AG20443 (cell line): ENCODE measurements around the gene TEAD2.
A peak's percentile ranks its signal among the peaks of the same experiment; 100 is the strongest.

Experiments
- DNase-seq: peaks from one replicate; pipeline ENCODE4 v3.0.0; 2012; ENCODE audit warnings: low spot score, mixed read lengths

The TEAD2 gene

GRCh38 chr19:49362048-49362928, at the start of gene TEAD2:
TEAD2 (minus strand) TSS chr19:49362416; CDS start chr19:49360075, 2,341 bp downstream.
- DNase-seq, result peak; percentile 86

DNA sequence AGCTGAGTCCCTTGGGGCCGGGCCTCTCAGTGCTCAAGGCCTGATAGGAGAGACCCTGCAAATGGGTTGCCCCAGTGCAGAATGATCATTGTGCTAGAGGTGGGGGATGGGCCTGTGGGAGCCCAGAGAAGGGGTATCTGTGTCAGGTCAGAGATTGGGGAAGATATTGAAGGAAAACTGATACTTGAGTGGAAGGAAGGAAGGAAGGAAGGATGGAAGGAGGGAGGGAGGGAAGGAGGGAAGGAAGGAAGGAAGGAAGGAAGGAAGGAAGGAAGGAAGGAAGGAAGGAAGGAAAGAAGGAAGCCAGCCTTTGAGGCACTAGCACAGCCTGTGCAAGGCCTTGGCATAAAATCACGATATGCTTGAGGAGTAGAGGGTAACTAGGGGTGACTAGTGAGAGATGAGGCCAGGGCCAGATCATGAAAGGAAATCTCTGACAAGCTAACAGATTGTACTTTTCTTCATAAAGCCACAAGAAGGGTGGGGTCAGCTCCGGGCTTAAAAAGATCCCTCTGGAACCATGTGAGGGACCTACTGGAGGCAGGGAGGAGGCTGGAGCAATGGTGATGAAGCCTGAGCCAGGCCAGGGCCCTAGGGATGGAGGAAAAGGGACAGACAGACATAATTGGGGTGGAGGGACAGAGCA, 49.6 kb upstream of the TEAD2 start:
- DNase-seq, result no peak

DNA sequence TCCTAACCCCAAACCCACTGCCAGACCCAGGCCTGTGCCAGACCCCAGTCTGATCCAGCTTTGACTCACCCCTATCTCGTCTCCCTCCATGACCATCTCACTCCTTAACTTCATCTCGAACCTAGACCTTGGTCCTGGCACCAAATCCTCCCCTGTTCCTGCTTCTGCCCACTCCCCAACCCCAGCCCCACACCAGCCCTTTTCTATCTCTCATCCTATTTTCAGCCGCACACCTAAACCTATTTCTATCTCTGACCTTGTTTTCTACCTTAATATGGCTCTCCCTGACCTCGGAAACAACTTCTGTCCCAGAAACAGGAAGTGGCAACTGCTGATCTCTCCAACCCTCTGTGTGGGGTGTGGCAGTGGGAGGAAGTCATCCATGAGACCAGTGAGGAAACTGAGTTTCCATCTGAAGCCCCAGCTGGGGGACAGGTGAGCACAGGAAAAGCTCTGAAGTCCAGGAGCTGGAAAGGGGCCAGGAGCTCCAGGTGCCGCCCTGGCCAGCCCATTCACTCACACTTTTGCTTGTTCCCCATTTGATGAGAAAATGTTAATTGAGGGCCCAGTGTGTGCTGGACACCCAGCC, 47.3 kb upstream of the TEAD2 start:
- DNase-seq, result no peak

GRCh38 chr19:49408816-49409440, 46.7 kb upstream of the TEAD2 start:
- no peak for DNase-seq

DNA sequence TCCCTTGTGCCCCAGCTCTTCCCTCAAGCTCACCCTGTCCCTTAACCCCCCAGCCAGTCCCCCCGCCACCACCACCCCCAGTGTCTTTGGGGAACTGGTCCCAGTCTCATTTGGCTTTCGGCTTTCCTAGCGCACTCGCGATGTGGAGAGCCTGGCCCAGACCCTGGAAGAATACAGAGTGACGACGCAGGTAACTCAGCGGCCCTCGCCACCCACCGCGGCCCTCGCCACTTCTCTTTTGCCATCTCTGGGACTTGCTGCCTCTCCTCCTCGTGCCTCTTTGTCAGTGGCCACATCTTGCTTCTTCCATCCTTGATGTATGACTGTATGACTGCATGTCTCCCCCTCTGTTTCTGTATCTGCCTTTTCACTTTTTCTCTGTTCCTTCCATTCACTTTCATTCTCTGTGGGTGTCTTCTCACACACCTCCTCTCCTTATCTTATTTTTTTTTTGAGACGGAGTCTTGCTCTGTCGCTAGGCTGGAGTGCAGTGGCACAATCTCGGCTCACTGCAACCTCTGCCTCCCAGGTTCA, 45.3 kb upstream of the TEAD2 start:
- DNase-seq, result no peak

- no peak for DNase-seq
These were observed 44.9 kb upstream of the TEAD2 start for GRCh38 chr19:49407079-49407478.

GRCh38 chr19:49403404-49404187, 41.4 kb upstream of the TEAD2 start:
- DNase-seq, result no peak

DNA sequence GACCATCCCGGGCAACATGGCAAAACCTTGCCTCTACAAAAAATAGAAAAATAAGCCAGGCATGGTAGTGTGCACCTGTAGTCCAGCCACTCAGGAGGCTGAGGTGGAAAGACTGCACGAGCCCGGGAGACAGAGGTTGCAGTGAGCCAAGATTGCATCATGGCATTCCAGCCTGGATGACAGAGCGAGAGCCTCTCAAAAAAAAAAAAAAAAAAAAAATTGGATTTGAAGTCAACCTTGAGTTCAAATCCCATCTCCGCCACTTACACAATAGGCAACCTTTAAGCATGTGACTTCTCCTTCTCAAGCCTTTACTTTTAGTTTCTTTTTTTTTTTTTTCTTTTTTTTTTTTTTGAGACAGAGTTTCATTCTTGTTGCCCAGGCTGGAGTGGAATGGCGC, 37.8 kb upstream of the TEAD2 start:
- DNase-seq, result no peak

- no peak for DNase-seq
These were observed 36.7 kb upstream of the TEAD2 start for GRCh38 chr19:49398931-49399330.

- DNase-seq, result no peak
These were observed 35.9 kb upstream of the TEAD2 start for GRCh38 chr19:49398001-49398615.

- DNase-seq, result no peak
These were observed 34.7 kb upstream of the TEAD2 start for GRCh38 chr19:49396738-49397505.

GRCh38 chr19:49395581-49396407, 33.6 kb upstream of the TEAD2 start:
- no peak for DNase-seq

GRCh38 chr19:49393881-49394280, 31.7 kb upstream of the TEAD2 start:
- peak; percentile 7 for DNase-seq

DNA sequence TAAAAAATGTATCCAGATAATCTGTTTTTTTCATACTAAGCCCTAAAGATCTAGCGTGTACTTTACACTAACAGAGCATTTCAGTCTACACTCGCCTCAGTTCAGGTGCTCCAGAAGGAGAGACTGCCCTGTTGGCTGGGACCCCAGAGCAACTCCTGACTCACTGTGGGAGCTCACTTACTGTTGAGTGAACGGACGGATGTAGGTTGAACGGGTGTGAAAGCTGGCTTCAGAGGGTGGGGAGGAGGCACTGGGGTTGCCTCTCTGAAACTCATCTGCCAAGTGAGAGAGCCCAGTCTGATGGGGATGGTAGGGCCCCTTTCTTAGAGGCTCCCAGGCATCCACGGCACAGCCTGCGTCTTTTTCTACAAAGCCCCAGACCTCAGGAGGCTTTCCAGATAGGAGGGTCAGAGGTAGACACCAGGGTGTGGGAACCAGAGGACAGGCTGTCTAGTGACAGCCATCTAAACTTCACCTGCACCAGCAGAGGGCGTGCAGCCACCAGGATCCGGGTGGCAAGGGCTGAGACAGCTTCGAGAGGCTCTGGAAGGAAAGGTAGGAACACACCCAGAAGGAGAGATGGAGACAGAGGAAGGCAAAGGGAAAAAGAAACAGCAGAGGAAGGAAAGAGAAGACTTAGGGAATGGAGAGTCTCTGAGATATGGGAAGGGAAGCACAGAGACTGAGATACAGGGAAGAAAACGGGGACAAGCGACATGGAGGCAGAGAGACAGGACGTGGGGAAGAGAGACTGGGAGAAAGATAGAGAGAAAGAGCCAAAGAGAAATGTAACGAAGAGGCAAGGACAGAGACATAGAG, 29.6 kb upstream of the TEAD2 start:
- peak; percentile 89 for DNase-seq

DNA sequence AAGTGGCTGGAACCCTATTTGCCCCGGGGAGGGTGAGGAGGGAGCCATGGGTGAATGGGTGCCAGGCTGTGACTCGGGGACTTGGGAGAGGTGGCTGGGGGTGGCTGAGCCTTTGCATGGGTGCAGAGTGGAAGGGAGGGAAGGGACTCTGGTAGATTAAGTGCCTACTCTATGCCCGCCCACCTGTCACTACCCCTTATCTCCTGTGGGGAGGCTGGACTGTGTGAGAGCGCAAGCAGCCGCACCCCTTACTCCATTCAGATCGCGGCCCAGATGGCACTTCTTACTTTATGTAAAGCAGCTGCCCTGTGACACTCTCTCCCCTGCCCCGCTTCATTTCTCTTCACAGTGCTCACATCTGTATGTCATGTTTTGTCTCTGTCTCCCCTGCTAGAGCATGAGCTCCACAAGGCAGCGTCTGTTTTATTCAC, 28.7 kb upstream of the TEAD2 start:
- peak; percentile 7 for DNase-seq

DNA sequence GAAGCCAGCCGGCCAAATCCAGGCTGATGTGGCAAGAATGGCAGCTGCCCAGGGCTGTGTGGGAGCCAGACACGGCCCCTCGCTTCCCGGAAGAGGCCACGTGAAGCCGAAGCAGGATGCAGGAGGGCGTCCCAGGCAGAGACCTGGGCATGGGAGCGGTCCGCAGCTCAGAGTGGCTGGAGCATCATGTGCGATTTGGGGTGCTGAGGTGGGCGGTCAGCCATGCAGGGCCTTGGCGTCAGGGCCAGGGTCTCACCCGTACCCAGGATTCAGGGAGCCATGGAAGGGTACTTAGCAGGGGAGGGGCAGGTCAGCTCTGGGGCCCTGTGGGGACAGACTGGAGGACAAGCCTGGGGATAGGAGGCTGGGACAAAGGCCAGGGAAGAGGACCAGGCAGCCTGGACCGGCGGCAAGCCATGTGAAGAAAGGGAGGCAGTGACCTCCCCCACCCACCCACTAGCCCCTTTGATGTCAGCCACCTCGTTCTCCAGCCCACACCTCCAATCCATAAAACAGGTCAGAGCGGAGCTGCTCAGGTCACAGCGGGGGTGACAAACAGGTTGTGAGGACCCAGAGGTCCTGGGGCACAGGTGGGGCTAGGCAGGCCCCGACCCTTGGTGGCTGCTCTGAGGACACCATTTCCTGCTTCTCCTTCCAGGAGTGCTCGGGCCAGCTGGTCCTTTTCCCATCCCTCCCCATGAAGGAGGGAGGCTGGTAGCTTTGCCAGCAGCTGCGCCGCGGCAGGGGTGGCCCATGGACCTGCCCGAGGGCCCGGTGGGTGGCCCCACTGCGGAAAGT, 28.1 kb upstream of the TEAD2 start:
- DNase-seq, result peak; percentile 8

GRCh38 chr19:49389406-49389805, 27.2 kb upstream of the TEAD2 start:
- peak; percentile 6 for DNase-seq
